Esophagus muscularis mucosa (tissue), 3 donors: Measurements from ENCODE around the gene SRA1.

Experiments used
- EP300 ChIP-seq: sonication (generic); formaldehyde crosslinking; IDR thresholded peaks from one replicate; pipeline ENCODE4 v1.6.1; 2017; ENCODE audit warnings: antibody characterized with exemption
- POLR2A ChIP-seq: fragments of 450-650 bp; IDR thresholded peaks from one replicate; pipeline ENCODE4 v1.6.1; 2017; ENCODE audit warnings: antibody characterized with exemption, moderate library complexity, mild to moderate bottlenecking, low read depth
- POLR2AphosphoS5 ChIP-seq, 2 donors: sonication (generic); formaldehyde crosslinking; IDR thresholded peaks; one replicate each; pipeline ENCODE4 v1.6.1; 2017; ENCODE audit warnings: antibody characterized with exemption in 2 of 2

GRCh38 chr5:140570488-140570887 lies 13.2 kb upstream of the SRA1 start:
- TF ChIP-seq POLR2A (no peak), EP300 (no peak), POLR2AphosphoS5 (IDR thresholded peaks at IDR 0.05) (no peak)
